ENCODE measurements around the gene EHF. TPM values are rescaled to one million over a fixed set of nuclear protein-coding genes. Genes with fewer than 3 reads are reported as not detected.

Gene EHF
- total and polyA plus RNA-seq, 2 of the 13 experiments (the other 11 are each of a cell fraction or from before 2014, with no cell fraction given), result 0.04 to 0.46 TPM

- TF ChIP-seq ZNF10 (CRISPR knock-in tag; IDR thresholded peaks at IDR 0.05; ENCODE audit: borderline replicate concordance, low read depth) (no peak), ZSCAN22 (CRISPR knock-in tag; IDR thresholded peaks at IDR 0.05) (no peak), CEBPZ (IDR thresholded peaks at IDR 0.05; ENCODE audit: low read length) (no peak), ISX (CRISPR knock-in tag; conservative IDR thresholded peaks at IDR 0.05) (no peak), ZNF703 (CRISPR knock-in tag; IDR thresholded peaks at IDR 0.05; ENCODE audit: borderline replicate concordance) (peak; percentile 30), NPAS2 (CRISPR knock-in tag; IDR thresholded peaks at IDR 0.05; ENCODE audit: borderline replicate concordance) (no peak), ZNF331 (CRISPR knock-in tag; IDR thresholded peaks at IDR 0.05) (peak; percentile 96), KLF13 (CRISPR knock-in tag; IDR thresholded peaks at IDR 0.05) (no peak), DPF2 (CRISPR knock-in tag; IDR thresholded peaks at IDR 0.05; ENCODE audit: borderline replicate concordance, low read depth) (peak; percentile 97), ERF (CRISPR knock-in tag; IDR thresholded peaks at IDR 0.05) (peak; percentile 88), EP300 (IDR thresholded peaks at IDR 0.05; ENCODE audit: low read depth in 2 of 2, low read length in 2 of 2) (peak; percentile 97 to 99), EP300 (CRISPR knock-in tag; IDR thresholded peaks at IDR 0.05; ENCODE audit: borderline replicate concordance) (peak; percentile 99), FOSL1 (CRISPR knock-in tag; IDR thresholded peaks at IDR 0.05; ENCODE audit: borderline replicate concordance) (peak; percentile 48; the same call in 1 of the 2 replicates), ZNF329 (CRISPR knock-in tag; IDR thresholded peaks at IDR 0.05; ENCODE audit: low read depth) (0 out of 2 replicates have a peak, but pooled peaks have one; percentile 47), MAFF (IDR thresholded peaks at IDR 0.05; ENCODE audit: low read depth, low read length) (no peak), MIER2 (CRISPR knock-in tag; IDR thresholded peaks at IDR 0.05) (peak; percentile 71; the same call in 1 of the 2 replicates), FOXO1 (CRISPR knock-in tag; IDR thresholded peaks at IDR 0.05) (peak; percentile 94), ZNF276 (CRISPR knock-in tag; IDR thresholded peaks at IDR 0.05; ENCODE audit: low read depth) (0 out of 2 replicates have a peak, but pooled peaks have one; percentile 59), SSRP1 (CRISPR knock-in tag; IDR thresholded peaks at IDR 0.05) (no peak; the same call in 1 of the 2 replicates), ZNF691 (CRISPR knock-in tag; IDR thresholded peaks at IDR 0.05; ENCODE audit: borderline replicate concordance, low read depth) (peak; percentile 83; the same call in 1 of the 2 replicates), TFAP4 (IDR thresholded peaks at IDR 0.05; ENCODE audit: borderline replicate concordance, low read depth) (peak; percentile 75; the same call in 1 of the 2 replicates), RORA (CRISPR knock-in tag; IDR thresholded peaks at IDR 0.05) (no peak; the same call in 1 of the 2 replicates), MAFG (CRISPR knock-in tag; IDR thresholded peaks at IDR 0.05) (no peak)
These were observed 33.8 kb downstream of the EHF start (continued) for GRCh38 chr11:34654483-34655334.

All from HepG2 (cell line).